NCI-H146 (cell line): ENCODE data around the gene UBE2J1.
"Not testable (repeated sequence)": the region's sequence is repeated elsewhere in the genome, so short reads cannot be mapped to it uniquely, and the experiment has no call there.

Experiments
- DNase-seq: peaks from one replicate; lab custom pipeline; 2025; lab: John Stamatoyannopoulos, UW

The UBE2J1 gene

DNA sequence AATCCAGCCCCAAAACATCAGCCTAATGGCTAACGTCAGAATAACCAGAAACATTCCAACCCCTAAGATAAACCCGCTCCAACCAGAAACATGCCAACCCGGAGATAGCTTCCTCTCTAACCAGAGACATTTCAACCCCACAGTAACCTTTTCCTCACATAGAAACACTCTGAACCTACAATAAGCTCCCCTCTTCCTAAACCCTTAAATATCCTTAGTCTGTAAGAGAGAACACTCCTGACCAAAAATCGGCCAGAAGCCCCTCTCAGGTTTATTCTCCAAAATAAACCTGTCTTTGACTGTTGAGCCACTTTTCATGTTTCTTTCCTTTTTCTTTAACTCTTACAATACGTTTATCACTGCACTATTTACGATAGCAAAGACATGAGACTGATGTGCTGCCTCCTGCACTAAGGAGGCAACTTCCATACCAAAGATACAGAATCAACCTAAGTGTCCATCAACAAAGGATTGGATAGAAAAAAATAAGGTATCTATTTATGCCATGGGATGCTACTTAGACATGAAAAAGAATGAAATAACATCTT, 32.4 kb downstream of the UBE2J1 start:
- DNase-seq: no peak

DNA sequence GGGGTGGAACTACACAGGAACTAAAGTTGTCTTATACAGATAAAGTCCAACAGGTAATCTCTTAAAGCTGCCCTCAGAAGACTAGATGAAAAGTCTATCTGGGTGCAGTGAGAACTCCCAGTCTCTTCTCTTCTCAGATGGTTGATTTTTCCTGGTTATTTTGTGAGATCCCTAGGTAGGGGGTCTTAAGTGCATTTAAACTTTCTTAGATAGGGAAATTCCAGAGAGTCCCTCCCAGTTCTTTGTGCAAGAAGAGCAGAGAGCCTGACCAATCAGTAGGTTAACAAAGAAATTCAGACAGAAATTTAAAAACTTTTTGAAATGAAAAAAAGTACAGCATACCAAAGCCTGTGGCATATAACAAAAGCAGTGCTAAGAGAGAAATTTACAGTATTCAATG, 35.5 kb downstream of the UBE2J1 start:
- no peak for DNase-seq

DNA sequence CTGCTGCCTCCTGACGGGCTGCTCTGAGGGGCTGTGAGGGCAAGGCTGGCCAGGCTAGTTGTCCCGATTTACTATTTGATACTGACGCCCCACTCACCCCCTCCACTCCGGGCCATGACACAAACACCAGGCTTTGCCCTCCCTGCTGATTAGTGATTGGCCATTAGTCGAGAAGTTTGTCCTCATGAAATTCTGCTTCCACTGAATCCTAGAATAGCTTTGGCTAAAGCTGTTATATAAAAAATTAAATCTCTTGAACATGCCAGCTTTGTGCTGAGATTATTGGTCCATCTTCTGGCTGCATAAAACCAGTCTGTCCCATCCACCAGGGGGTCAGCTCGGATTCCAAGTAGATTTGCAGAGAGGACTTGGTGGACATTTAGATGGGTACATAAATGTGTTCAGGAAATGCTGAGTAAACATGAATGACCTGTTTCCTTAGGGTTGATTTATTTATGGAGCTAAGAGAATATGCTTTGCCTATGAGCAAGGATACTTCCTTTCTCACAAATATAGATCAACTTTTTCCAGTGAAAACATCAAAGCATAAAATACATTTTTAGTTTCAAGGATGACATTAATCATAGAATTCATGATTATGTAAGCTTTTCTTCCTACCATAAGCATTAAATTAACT, 37.2 kb downstream of the UBE2J1 start, which contains the start of gene GABRR2:
Gene GABRR2, minus strand, starts transcription at position 51 of the 637 bp plus-strand sequence. CDS start 134 bp downstream, outside the sequence.
- no peak for DNase-seq

DNA sequence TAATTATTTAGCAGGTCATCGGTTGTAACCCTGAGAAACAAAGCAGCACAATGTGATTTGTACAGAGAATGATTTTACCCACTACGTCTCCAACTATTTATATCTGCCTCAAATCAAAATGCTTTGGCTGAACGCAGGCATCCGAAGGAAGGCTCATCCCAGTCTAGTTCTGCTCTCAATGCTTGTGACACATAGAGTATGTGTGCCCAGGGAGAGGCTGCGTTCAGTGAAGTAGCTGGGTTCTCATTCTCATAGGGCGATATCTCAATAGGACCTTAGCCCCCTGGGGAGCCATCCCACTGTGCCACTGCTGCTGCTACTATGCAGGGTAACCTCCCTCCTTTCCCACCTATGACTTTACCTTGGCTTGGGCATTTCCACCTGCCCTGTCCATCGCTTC, 37.8 kb downstream of the UBE2J1 start:
- no peak for DNase-seq

DNA sequence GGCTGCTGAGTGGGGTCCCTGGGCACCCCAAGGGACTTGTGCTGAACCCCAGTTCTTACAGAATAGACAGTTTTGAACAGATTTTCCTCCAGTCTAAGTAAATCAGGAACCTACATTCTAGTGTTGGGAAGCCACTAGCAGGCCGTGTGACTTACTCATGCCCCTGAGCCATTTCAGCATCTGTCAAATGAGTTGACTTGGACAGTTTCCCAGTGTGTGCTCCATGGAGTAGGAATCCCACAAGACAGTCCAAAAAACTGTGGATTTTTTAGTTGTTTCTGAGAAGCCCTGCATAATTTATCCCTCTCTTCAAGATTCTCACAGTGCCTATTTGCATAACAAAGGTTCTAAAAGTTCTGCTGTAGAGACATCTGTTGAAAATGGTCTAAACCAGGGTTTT, 39.5 kb downstream of the UBE2J1 start:
- DNase-seq: no peak

DNA sequence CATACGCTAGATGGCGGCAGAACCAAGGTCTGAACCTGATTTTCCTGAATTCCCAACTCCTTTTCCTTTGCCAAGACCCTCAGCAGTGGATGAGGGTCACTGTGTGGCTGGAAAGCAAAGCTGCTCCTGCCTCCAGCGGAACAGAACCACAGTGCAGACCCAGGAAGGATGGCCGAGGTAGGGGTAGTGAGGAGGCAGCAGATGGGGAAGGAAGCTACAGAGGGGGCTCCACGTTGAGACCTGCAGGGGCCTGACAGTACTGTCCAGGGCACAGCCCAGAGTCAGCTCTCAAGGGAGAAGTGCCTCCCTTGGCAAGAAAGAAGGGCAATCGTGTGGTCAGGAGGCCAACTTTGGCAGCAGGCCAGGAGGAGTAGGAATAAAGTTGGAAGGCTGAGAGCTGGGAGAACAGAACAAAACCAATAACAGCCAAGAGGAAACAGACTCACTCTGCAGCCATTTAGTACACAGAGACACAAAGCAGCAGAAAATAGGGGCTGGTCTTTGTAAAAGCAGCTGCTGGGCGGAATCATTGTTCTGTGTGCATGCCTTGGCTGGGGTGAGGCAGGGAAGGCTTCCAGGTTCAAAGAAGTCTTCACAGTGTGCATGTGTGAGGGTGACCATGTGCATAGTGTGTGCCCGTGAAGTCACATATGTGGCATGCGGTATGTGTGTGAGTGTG, 40.5 kb downstream of the UBE2J1 start:
- DNase-seq: peak; percentile 51

DNA sequence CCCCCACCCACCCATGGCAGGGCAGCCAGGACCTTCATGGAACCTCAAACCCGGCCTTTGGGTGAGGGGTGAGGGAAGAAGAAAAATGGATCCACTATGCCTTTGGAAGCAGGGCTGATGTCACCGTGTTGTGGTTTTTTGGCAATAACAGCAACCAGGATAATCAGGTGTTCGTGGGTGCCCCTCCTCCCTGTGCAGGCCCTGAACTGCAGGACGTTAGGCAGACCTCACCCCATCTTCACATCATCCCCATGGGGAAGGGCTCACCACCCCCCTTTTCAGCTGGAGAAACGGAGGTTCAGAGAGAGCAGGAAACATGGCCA, 41.0 kb downstream of the UBE2J1 start:
- no peak for DNase-seq

DNA sequence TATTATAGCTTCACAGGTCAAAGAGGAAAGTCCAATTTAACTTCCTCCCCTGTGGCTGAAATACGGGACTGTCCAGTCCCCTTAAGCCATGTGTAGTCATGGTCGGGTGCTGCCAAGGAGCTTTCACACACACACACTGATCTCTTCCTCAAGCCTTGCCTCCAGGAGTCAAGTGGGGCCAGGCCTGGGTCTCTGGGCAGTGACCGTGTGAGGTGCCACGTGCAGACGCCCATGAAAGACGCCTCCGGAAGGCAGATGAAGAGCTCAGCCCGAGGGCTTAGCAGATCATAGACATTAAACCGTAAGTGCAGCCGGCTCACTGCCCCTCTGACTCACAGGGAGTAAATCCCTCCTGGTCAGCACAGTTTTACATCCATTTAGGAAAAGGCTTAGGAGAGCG, 41.6 kb downstream of the UBE2J1 start:
- no peak for DNase-seq

DNA sequence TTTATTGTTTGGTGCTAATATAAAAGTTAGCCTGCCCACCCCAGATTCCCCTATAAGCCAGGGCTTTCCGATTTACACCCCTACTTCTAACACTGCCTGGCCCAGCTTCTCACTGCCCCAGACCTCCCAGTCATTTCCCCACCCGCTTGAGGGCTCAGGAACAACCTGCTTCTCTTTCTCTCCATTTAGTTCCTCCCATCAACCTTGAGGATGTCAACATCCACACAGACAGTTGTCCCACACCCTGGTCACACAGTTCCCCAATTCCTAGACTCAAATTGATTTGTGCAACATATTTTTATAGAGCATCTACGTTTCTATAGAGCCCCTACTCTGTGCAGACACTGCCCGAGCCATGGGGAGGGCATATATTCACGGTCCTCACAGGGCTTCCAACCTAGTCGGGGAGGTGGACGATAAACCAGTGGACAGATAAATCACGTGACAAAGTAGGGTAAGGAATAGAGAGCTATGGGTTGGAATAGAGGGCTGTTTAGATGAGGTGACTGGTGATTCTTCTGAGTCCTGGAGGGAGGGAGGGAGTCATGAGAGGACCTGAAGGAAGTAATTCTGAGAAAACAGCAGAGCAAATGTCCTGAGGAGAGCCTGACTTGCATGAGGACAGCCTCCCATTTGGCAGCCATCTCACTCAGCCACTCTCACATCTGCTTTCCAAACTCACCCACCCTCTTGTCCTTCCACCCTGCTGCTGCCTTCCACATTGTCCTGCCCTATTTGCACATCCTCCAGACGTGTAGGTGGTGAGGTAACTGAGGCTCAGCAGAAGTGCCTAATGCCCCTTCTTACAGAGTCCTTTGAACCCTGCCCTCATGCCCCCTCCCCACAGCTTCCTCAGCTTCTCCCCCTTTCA, 43.8 kb downstream of the UBE2J1 start:
- no peak for DNase-seq

DNA sequence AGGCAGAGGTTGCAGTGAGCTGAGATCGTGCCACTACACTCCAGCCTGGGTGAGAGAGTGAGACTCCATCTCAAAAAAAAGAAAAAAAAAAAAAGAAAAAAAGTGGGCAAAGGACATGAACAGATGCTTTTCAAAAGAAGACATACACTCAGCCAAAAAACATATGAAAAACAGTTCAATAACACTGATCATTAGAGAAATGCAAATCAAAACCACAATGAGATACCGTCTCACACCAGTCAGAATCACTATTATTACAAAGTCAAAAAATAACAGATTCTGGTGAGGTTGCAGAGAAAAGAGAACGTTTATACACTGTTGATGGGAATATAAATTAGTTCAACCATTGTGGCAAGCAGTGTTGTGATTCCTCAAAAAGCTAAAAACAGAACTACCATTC, 48.0 kb downstream of the UBE2J1 start:
- not testable (repeated sequence) for DNase-seq

DNA sequence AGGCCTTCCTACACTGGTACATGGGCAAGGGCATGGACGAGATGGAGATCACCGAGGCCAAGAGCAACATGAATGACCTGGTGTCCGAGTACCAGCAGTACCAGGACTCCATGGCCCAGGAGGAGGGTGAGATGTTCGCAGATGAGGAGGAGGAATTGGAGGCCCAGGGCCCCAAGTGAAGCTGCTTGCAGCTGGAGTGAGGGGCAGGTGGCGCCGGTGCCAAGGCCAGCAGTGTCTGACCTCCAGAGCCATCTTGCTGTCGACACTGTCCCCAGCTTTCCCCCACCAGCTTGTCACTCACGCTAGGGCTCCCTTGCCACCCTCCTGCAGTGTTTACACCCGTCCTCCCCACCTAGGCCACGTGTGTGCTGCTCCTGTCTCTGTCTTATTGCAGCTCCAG, 49.6 kb downstream of the UBE2J1 start:
- DNase-seq: no peak

DNA sequence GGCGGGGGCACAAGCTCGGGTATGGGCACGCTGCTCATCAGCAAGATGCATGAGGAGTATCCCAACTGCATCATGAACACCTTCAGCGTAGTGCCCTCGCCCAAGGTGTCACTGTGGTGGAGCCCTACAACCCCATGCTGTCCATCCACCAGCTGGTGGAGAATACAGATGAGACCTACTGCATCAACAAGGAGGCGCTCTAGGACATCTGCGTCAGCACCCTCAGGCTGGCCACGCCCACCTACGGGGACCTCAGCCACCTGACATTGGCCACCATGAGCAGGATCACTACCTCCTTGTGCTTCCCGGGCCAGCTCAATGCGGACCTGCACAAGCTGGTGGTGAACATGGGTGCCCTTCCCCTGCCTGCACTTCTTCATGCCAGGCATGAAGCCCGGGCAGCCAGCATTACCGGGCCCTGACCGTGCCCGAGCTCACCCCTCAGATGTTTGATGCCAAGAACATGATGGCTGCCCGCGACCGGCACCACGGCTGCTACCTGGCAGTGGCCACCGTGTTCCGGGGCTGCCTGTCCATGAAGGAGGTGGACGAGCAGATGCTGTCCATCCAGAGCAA, 50.2 kb downstream of the UBE2J1 start:
- DNase-seq: no peak

DNA sequence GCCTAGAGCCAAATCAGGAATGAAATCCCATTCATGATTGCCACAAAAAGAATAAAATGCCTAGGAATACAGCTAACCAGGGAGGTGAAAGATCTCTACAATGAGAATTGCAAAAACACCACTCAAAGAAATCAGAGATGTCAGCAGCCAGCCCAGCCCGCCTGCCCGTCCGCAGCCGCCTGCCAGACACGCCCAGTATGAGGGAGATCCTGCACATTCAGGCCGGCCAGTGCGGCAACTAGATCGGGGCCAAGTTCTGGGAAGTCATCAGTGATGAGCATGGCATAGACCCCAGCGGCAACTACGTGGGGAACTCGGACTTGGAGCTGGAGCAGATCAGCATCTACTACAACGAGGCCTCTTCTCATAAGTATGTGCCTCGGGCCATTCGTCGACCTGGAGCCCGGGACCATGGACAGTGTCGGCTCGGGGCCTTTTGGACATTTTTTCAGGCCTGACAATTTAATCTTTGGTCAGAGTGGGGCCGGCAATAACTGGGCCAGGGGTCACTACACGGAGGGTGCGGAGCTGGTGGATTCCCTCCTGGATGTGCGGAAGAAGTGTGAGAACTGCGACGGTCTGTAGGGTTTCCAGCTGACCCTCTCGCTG, 50.8 kb downstream of the UBE2J1 start:
- no peak for DNase-seq

DNA sequence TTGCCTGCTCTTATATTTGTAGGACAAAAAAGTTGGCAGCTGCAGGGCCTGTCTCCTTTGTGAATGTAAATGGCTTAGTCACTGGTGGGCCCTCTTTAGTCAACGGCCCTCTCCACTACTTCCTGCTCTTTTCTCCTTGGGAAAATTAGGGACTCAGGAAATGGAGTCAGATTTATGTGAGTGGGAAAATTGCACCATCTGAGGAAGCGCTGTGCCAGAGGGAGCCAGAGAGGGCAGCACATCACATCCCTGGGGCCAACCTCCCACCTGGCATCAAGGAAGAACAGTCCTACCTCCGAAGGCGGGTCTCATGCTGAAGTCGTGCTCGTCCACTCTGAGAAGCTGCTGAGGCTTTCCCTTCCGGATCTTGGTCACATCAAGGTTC, 53.1 kb downstream of the UBE2J1 start:
- DNase-seq: no peak

DNA sequence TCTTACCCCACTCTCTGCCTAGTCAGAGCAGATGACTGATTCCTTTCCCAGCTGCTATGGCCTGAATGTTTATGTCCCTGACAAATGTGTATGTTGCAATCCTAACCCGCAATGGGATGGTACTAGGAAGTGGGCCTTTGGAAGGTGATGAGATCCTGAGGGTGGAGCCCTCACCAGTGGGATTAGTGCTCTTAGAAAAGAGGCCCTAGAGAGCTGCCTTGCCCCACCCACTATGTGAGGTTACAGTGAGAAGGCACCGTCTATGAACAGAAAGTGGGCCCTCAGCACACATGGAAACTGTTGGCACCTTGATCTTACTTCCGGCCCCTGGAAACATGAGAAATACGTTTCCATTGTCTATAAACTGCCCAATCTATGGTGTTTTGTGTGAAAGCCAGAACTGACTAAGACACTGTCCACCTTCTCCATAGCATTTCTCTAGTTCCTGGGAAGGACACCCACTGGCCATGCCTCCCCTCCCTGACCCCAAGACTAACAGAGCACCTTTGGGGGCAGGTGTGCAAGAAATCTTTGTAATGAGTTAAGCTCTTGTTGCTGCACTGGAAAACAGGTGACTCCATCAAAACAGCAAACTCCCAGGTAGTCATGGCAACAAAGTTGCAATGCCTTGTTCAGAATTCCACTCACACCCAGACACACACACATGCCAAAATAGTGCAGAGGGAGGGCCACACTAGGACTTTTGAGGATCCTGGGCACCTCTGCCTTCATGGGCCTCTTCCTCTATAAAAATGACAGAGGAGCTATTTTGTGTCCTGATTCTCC, 53.6 kb downstream of the UBE2J1 start:
- no peak for DNase-seq

DNA sequence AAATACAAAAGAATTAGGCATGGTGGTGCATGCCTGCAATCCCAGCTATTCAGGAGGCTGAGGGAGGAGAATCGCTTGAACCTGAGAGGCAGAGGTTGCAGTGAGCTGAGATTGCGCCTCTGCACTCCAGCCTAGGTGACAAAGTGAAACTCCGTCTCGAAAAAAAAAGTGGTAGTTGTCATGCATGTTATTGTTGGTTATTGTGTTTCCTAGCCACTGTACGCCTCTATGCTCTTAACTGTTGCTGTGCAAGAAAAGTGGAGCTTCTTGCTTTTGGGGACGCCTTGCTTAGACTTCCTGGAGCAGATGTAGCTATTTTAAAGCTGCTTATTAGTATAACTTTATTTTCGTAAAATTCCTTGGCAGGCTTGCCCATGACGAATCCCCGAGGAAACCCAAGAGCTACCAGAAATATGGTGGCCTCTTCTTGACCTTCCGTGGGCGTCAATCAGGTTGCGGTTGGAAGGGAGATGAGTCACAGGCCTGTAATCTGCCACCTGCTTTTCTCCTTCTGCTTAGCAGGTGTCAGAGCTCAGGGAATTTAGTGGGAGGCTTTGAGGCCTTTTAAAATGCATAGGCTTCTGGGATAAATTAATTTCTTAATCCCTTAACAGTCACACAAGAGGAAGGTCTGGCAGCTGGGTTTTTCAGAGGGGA, 54.7 kb downstream of the UBE2J1 start:
- peak; percentile 46 for DNase-seq

DNA sequence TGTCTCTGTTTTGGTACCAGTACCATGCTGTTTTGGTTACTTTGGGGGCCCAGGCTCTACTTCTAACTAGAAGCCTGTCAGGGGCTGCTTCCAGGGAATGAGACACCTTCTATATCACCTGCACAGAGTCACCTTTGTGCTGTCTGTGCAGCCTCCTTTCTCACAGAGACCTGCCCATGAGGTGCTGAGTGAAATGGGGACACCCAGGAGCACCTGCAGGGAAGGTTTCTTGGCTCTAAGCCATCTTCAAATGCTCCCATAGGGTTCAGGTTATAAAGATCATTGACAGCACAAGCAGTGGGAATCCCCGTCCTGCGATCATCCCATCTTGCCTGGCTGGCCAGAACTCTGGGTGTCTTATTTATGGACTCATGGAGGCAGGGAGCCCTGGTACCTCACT, 56.5 kb downstream of the UBE2J1 start:
- no peak for DNase-seq

DNA sequence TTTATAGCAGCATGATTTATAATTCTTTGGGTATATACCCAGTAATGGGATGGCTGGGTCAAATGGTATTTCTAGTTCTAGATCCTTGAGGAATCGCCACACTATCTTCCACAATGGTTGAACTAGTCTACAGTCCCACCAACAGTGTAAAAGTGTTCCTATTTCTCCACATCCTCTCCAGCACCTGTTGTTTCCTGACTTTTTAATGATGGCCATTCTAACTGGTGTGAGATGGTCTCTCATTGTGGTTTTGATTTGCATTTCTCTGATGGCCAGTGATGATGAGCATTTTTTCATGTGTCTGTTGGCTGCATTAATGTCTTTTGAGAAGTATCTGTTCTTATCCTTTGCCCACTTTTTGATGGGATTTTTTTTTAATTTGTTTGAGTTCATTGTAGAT, 57.4 kb downstream of the UBE2J1 start:
- not testable (repeated sequence) for DNase-seq

DNA sequence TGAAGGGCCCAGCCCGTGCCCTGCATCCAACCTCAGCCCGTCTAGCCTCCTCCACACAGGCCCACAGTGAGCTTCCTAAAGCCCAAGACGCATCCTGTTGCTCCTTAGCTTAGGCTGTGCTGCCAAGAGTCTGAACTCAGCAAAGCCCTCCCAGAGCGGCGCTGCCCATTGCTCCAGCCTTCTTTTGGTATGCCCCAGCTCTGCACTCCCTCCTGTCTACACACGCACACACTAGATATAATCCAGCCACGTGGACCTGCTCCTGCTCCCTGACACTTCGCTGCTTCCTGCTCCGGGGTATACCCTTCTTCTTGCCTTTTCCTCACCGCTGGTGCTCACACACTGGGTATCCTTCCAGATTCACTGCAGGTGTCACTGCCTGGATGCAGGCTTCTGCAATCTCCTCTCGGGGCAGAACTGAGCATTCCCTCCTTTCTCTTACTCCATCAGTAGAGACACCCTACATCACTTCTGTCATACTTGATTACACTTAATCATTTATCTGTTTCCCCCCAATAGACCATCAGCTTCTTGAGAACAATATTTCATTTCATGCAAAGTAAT, 61.2 kb downstream of the UBE2J1 start:
- DNase-seq: no peak

DNA sequence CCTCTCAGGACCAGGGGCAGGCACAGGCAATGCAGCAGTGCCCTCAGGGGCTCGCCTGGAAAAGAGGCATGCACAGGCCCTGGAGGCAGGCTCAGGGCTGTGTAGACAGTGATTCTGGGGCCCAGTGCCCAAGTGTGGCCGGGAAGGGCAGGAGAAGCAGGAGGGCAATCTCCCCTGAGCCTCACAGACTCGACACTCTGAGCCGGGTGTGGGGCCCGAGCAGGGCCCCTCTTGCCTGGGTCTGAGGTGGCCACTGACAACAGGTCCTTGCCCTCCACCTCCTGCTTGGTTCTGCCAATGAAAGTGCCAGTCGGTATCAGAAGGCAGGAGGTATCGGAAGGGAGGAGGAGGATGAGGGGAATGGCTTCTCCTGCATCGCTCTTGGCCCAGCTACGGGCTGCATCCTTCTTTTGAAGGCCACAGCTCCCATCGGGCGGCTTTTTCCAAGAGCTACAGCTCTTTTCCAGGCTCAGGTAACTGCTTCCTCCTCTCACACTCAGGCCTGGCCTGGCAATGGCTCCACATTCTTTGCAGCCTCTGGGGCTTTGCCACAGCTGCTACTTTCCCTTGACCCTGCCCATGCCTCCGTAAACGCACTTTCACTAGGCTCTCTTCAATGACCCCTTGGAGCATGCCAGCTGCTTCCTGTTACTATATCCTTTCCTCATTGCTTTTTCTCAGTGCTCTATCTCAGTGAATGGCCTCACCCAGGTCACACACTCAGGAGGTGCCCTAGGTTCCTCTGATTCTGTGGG, 61.9 kb downstream of the UBE2J1 start:
- no peak for DNase-seq
